ENCODE measurements around the gene PSRC1. TPM values are rescaled to one million over a fixed set of nuclear protein-coding genes. Genes with fewer than 3 reads are reported as not detected.

PSRC1 gene
- total and polyA plus RNA-seq, 2 of the 8 experiments (the other 6 are each of a cell fraction or from before 2014, with no cell fraction given) = 56.1 to 67.3 TPM

GRCh38 chr1:109327285-109327684 lies 44.3 kb upstream of the PSRC1 start (continued):
- TF ChIP-seq, protein P1, sequence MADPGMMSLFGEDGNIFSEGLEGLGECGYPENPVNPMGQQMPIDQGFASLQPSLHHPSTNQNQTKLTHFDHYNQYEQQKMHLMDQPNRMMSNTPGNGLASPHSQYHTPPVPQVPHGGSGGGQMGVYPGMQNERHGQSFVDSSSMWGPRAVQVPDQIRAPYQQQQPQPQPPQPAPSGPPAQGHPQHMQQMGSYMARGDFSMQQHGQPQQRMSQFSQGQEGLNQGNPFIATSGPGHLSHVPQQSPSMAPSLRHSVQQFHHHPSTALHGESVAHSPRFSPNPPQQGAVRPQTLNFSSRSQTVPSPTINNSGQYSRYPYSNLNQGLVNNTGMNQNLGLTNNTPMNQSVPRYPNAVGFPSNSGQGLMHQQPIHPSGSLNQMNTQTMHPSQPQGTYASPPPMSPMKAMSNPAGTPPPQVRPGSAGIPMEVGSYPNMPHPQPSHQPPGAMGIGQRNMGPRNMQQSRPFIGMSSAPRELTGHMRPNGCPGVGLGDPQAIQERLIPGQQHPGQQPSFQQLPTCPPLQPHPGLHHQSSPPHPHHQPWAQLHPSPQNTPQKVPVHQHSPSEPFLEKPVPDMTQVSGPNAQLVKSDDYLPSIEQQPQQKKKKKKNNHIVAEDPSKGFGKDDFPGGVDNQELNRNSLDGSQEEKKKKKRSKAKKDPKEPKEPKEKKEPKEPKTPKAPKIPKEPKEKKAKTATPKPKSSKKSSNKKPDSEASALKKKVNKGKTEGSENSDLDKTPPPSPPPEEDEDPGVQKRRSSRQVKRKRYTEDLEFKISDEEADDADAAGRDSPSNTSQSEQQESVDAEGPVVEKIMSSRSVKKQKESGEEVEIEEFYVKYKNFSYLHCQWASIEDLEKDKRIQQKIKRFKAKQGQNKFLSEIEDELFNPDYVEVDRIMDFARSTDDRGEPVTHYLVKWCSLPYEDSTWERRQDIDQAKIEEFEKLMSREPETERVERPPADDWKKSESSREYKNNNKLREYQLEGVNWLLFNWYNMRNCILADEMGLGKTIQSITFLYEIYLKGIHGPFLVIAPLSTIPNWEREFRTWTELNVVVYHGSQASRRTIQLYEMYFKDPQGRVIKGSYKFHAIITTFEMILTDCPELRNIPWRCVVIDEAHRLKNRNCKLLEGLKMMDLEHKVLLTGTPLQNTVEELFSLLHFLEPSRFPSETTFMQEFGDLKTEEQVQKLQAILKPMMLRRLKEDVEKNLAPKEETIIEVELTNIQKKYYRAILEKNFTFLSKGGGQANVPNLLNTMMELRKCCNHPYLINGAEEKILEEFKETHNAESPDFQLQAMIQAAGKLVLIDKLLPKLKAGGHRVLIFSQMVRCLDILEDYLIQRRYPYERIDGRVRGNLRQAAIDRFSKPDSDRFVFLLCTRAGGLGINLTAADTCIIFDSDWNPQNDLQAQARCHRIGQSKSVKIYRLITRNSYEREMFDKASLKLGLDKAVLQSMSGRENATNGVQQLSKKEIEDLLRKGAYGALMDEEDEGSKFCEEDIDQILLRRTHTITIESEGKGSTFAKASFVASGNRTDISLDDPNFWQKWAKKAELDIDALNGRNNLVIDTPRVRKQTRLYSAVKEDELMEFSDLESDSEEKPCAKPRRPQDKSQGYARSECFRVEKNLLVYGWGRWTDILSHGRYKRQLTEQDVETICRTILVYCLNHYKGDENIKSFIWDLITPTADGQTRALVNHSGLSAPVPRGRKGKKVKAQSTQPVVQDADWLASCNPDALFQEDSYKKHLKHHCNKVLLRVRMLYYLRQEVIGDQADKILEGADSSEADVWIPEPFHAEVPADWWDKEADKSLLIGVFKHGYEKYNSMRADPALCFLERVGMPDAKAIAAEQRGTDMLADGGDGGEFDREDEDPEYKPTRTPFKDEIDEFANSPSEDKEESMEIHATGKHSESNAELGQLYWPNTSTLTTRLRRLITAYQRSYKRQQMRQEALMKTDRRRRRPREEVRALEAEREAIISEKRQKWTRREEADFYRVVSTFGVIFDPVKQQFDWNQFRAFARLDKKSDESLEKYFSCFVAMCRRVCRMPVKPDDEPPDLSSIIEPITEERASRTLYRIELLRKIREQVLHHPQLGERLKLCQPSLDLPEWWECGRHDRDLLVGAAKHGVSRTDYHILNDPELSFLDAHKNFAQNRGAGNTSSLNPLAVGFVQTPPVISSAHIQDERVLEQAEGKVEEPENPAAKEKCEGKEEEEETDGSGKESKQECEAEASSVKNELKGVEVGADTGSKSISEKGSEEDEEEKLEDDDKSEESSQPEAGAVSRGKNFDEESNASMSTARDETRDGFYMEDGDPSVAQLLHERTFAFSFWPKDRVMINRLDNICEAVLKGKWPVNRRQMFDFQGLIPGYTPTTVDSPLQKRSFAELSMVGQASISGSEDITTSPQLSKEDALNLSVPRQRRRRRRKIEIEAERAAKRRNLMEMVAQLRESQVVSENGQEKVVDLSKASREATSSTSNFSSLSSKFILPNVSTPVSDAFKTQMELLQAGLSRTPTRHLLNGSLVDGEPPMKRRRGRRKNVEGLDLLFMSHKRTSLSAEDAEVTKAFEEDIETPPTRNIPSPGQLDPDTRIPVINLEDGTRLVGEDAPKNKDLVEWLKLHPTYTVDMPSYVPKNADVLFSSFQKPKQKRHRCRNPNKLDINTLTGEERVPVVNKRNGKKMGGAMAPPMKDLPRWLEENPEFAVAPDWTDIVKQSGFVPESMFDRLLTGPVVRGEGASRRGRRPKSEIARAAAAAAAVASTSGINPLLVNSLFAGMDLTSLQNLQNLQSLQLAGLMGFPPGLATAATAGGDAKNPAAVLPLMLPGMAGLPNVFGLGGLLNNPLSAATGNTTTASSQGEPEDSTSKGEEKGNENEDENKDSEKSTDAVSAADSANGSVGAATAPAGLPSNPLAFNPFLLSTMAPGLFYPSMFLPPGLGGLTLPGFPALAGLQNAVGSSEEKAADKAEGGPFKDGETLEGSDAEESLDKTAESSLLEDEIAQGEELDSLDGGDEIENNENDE (IDR thresholded peaks at IDR 0.05; ENCODE audit: insufficient replicate concordance, low read length) = no peak
- TF ChIP-seq BCL11A (IDR thresholded peaks at IDR 0.05; ENCODE audit: low read depth in 2 of 2, low read length in 2 of 2) = no peak
- no peak for TF ChIP-seq SP1 (IDR thresholded peaks at IDR 0.05; ENCODE audit: low read depth, low read length)
